Esophagus squamous epithelium (tissue), 4 donors: ENCODE results near the gene NDEL1.

Experiments
- CTCF ChIP-seq, 6 experiments: fragments of 450-650 bp in 4 of 6; fragments of 200-600 bp in 2 of 6; sonication (generic) in 2 of 6; IDR thresholded peaks; one replicate each; pipeline ENCODE4 v1.5.1; 2016 to 2019; ENCODE audit warnings: antibody characterized with exemption in 6 of 6, mild to moderate bottlenecking in 4 of 6, moderate library complexity in 4 of 6
- POLR2A ChIP-seq, 4 donors: fragments of 450-650 bp; IDR thresholded peaks; one replicate each; pipeline ENCODE4 v1.6.1; 2017; ENCODE audit warnings: antibody characterized with exemption in 4 of 4, mild to moderate bottlenecking in 4 of 4, moderate library complexity in 3 of 4

GRCh38 chr17:8487130-8487645 is 51.5 kb downstream of the NDEL1 start:
- TF ChIP-seq CTCF (IDR thresholded peaks at IDR 0.05) = no peak
- TF ChIP-seq POLR2A (IDR thresholded peaks at IDR 0.05) = no peak
